NCI-H1436 (cell line): ENCODE results near the gene TYK2.
"Not testable (repeated sequence)": the region's sequence is repeated elsewhere in the genome, so short reads cannot be mapped to it uniquely, and the experiment has no call there.

Experiments
- DNase-seq: peaks from one replicate; lab custom pipeline; 2025; lab: John Stamatoyannopoulos, UW

Gene TYK2

DNA sequence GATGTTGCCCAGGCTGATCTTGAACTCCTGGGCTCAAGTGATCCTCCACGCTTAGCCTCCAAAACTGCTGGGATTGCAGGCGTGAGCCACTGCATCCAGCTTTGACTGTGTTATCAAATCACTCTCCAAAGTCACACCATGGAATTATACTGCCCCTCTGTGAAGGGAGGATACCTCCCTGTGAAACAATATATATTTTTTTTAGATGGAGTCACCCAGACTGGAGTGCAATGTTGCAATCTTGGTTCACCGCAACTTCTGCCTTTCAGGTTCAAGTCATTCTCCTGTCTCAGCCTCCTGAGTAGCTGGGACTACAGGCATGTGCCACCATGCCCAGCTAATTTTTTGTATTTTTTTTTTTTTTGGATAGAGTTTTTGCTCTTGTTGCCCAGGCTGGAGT lies 7.7 kb downstream of the TYK2 start:
- DNase-seq: no peak

DNA sequence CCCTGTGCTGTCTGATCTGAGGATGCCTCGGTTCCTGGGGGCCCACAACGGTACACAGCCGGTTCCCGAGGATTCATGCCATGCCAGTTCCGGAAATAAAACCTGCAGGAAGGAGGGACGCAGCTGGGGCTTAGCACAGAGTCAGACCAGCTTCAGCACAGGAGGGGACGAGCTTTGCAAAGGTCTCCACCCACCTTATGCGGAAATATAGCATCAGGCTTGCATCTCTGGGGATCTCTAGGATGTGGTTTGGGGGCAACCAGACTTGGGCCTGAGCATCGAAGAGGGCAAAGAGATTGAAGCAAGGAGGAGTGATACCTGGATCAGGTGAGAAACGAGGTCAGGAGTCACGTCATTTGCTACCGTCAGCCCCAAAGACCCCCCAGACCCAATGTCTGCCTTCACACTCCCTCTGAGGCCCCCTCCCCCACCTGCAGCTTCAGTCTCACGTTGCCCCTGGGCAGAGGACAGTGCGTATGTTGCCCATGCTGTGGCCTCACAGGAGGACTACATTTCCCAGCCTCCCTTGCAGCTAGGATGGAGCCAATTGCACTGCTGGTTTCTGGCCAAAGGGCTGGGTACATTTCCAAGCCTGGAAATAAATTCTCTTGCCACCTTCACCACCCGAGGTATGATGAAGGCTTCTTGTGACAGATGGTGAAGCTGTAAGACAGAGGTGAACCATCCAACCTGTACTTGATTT lies 12.1 kb downstream of the TYK2 start:
- no peak for DNase-seq

DNA sequence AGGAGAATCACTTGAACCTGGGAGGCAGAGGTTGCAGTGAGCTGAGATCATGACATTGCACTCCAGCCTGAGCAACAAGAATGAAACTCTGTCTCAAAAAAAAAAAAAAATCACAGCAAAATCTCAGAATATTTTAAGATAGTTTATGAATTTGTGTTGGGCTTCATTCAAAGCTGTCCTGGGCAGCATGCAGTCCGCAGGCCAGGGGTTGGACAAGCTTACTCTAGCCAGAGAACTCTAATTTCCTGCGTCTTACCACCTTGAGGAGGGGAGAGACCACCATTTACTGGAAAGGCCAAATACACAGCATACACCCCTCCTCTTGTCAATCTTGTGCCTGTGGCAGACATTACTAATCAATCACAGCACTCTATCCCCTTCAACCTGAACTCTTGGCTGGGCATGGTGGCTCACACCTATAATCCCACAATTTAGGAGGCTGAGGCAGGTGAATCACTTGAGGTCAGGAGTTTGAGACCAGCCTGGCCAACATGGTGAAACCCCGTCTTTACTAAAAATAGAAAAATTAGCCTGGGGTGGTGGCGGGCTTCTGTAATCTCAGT lies 13.3 kb downstream of the TYK2 start:
- DNase-seq: not testable (repeated sequence)

DNA sequence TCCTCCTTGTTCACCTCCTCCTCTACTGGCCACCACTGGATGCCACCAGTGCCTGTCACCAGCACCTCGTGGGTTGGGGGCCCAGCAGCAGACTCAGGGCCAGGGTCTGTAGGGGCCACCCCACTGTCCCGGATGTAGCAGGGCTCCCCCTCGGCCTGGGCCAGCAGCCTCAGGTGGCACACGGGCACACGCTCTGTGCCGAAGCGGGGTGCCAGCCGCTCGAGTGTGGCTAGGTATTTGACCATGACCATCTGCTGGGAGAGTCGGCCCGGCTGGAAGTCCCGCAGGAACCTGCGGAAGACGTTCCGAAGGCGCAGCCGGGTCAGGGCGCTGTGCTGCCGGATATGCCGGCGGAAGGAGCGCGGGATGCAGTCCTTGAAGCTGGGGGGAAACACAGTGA lies 14.9 kb downstream of the TYK2 start:
- DNase-seq: no peak

- no peak for DNase-seq
These were observed 15.7 kb downstream of the TYK2 start for GRCh38 chr19:10364644-10365043.

GRCh38 chr19:10363789-10364281 lies 16.5 kb downstream of the TYK2 start:
- no peak for DNase-seq

DNA sequence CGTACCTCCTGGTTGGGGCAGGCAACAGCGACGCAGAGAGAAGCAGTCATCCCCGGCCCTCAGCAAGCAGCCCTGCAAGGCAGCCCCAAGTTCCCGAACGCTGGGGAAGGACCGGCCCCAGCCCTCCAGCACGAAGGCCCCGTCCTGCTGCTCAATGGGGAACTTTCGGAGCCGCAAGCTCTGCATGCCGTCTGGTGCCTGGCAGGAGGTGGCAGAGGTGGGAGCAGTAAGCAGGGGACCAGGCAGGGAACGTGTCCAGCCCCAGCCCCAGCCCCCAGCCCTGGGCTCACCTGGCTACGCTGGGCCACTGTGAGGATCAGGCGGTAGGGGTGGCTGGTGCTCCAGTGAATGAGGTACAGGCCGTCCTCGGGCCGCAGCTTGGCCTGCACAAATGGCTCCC lies 18.1 kb downstream of the TYK2 start:
- DNase-seq: no peak

GRCh38 chr19:10361569-10362011 lies 18.8 kb downstream of the TYK2 start:
- no peak for DNase-seq

DNA sequence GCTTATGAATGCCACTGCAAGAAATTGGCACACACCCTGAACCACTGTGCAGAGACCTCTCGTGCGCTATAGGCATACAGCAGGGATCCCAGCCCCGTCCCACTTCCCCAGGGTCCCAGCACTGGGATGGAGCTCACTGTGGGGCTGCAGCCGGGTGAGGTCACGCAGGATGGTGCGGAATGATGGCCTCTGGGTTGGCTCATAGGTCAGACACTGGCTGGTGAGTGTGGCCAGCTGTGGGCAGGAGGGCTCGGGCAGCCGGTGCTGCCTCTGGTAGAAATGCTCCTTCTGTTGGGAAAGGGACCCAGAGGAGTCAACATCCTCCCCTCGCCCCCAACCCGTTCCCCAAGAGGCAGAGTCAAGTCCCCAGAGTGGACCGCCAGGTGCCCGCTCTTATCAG lies 23.9 kb downstream of the TYK2 start:
- no peak for DNase-seq

DNA sequence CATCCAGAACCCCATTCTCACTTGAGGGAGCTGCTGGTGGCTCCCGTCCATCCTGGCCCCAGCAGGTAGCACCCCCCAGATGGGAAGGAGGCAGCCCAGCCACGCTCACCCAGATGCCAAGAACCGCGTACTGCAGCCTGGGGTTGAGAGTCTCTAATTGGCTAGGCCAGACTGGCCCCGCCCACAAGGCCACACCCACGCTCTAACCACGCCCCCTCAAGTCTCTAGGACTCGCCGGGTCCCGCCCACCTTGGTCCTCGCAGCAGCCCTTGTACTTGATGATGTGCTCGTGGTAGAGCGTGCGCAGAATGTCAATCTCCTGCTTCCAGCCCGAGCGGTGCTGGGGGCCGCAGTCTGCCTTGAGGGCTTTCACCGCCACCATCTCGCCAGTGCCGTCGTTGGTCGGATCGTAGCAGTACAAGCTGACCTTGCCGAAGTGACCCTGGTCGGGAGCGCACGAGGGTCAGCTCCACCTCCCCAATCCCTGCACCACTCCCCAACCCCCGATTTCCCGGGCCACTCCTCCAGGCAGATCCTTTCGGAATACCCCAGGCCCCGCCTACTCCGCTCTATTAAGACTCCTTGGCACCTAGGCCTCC lies 26.5 kb downstream of the TYK2 start:
- no peak for DNase-seq

DNA sequence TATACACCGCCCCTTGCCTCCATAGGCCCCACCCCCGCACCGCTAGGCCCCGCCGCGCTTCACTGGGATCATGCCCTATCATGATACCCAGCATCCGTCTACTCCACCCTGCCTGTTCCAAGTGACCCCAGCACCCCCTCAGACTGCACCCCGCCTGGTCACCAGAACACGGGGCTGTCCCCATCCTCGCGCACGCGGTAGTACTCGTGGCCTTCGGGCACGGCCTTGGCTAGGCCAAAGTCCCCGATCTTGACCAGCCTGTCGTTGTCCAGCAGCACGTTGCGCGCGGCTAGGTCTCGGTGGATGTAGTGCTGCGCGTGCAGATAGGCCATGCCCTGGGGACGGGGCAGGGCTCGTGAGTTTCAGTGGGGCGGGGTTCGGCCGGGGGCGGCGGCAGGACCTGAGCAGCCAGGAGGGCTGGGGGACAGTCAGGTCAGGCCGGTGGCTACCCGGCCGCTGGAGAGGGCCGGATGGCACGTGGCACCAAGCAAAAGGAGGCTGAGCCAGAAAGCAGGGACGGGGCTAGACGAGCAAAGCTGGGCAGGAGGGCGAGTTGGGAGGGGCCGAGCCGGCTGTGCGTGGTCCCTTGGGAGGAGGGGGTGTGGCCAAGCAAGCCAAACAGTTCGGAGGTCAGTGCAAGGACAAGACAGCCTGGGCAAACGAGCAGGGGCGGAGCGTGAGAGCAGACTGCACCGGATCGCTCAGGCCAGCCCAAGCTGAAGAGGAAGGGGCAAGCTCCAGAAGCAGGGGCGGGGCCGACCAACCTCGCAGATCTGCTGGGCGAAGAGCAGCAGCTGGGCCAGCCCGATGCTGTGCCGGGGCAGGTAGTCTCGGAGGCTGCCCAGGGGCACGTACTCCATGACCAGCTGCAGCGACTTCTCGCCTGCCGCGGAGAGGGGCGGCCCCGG lies 27.4 kb downstream of the TYK2 start:
- DNase-seq: no peak

DNA sequence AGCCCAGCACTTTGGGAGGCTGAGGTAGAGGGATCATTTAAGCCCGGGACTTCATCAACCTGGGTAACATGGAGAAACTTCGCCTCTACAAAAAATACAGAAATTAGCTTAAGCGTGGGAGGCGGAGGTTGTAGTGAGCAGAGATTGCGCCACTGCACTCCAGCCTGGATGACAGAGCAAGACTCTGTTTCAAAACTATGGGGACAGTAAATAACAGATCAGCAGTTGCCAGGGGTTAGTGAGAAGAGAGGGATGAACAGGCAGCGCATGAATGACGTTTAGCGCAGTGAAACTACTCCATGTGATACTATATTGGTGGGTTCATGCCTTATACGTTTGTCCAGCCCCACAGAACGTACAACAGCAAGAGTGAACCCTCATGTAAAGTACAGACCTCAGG lies 33.9 kb downstream of the TYK2 start:
- DNase-seq: no peak

DNA sequence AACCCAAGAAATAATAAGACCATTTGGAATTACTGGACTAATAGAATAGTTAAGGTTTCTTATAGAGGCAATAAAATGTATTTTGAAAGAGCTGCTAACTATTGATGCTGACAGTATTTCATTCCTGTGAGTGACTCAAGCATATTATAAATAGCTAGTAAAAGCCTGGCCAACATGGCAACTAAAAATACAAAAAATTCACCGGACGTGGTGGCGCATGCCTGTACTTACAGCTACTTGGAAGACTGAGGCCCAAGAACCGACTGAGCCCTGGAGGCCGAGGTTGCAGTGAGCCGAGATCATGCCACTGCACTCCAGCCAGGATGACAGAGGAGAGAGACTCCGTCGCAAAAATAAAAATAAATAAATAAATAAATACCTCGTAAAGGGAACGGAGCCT lies 35.6 kb downstream of the TYK2 start:
- no peak for DNase-seq

- DNase-seq: no peak
These were observed 36.9 kb downstream of the TYK2 start for GRCh38 chr19:10343495-10343894.

DNA sequence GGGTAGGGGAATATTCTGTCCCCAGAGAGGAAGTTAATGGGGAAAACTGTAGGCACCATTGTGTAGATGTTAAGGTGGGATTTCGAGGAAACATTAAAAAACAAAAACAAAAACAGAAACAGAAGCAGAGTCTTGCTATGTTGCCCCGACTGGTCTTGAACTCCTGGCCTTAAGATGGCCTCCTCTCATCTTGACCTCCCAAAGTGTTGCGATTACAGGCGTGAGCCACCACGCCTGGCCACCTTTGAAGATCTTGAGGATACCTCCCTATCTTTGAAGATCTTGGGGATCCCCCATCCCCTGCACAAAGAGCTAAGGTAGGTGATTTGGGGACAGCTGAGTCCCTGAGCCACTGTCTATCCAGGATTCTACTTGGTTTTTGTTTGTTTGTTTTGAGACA lies 40.4 kb downstream of the TYK2 start:
- no peak for DNase-seq

DNA sequence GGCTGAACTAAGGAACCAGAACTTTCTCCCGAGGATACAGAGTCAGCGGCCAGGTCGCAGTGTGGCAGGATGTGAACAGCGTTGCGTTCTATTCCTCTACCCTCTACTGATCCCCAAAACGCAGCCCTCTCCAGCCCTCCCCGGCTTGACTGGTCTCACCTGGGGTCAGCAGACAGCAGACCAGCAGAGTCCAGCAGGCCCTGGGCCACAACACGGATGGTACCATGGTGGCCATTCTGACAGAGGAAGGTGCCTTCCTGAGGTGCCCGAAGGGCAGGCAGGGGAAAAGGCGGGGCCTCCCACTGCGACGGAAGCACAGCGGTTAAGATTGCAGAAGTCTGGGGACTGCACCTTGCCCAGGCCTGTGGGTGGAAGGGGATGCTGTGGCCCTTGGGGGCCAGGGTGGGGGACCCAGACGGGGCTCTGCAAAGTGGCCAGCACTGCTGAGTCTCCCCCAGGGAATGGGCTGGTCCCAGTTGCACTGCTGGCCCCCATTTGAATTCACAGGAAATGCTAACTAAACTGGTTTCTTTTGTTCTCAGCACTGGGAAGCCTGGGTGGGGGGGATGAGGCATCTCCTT lies 40.9 kb downstream of the TYK2 start, which contains the start of gene ICAM3:
ICAM3 (minus strand) TSS at position 245 of the 581 bp plus-strand sequence; CDS start at position 235, 10 bp downstream.
- no peak for DNase-seq

GRCh38 chr19:10338940-10339339 lies 41.4 kb downstream of the TYK2 start:
- DNase-seq: no peak

- not testable (repeated sequence) for DNase-seq
These were observed 43.6 kb downstream of the TYK2 start for GRCh38 chr19:10336725-10337124.

- DNase-seq: no peak
These were observed 44.9 kb downstream of the TYK2 start for GRCh38 chr19:10335352-10335985.

DNA sequence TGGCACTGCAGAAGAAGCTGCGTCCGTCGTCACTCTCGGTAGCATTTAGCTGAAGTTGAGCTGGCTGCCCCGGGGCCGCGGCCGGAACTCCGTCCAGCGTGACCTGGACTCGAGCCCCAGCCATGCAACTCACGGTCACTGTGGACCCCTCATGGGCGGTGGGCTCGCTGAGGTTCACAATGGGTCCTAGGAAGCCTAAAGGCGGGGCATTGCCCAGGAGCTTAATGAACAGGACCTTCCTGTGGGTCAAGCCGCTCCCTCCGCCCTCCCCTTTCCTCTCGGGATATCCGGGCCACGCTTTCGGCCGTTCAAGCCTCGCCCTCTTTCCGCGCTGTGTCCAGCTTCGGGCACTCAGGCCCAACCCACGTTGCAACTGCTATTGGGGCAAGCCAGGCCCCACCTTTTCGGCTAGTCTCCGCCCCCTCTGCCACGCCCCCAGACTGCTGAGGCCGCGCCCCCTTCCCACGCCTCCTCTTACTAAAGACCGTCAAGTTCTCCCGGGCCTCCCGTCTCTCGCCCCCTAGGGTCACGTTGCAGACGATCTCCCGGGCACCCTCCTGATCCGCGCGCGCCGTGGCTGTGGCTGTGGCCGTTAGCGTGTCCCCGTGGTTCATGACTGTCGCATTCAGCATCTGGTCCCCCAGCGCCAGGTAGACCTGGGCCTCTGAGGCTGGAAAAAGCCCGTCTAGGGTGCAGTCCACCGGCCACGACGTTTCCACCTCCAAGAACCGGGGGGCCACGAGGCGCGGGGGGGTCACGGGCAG lies 45.6 kb downstream of the TYK2 start:
- peak; percentile 75 for DNase-seq
